HG02610 (cell line): Measurements from ENCODE around the gene MAP1S.

Experiments
- ATAC-seq: cut with Tn5 transposase; IDR thresholded peaks from one replicate; pipeline ENCODE4 v1.9.1; 2021; ENCODE audit warnings: mild to moderate bottlenecking, moderate library complexity; ENCODE audit not compliant: unreplicated experiment

The MAP1S gene

DNA sequence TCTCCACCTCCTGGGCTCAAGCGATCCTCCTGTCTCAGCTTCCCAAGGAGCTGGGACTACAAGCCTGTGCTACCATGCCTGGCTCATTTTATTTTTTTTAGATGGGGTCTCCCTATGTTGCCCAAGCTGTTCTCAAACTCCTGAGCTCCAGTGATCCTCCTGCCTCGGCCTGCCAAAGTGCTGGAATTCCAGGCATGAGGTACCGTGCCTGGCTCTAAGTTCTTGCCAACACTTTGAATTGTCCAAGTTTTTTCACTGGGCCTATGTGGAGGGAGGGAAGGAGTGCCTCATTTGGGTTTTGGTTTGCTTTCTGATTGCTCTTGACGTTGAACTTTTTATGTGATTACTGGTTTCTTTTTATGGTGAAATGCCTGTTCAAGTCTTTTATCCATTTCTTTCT is 26.7 kb upstream of the MAP1S start:
- ATAC-seq, result no peak

DNA sequence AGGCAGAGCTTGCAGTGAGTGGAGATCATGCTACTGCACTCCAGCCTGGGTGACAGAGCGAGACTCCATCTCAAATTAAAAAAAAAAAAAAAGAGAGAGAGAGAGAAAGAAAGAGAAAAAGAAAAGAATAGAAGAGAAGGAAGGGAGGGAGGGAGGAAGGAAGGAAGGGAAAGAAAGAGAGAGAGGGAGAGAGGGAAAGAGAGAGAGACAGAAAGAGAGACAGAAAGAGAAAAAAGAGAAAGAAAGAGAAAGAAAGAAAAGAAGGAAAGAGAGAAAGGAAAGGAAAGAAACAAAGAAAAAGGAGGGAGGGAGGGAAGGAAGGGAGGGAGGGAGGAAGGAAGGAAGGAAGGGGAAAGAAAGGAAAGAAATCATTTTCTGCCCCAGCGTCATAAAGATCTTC is 24.1 kb upstream of the MAP1S start:
- no peak for ATAC-seq

DNA sequence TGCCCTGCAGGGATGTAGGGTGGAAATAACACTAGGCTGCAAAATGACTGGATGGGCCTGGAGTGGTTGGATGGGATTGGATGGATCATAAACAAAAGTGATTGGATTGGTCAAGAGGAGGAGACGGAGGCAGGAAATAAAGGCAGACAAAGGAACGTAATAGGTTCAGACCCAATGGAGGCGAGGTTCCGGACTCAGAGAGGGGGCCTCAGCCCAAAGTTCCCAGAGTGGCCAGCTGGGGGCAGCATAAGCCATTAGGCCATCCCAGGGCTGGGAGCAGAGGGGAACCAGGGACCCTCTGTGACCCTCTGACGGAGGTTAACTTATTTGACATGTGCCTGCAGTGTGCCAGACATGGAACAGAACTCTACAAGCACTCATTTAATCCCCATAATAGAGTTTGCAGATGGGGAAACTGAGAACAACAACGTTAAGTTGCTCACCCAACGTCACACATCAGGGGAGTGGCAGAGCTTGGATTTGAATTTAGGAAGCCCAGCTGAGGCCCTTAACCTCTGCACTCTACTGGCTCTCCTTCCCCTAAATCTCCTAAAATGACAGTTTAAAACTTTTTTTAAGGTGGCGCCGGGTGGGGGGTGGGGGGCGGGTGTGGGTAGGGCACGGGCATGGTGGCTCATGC is 15.3 kb upstream of the MAP1S start:
- ATAC-seq, result no peak

DNA sequence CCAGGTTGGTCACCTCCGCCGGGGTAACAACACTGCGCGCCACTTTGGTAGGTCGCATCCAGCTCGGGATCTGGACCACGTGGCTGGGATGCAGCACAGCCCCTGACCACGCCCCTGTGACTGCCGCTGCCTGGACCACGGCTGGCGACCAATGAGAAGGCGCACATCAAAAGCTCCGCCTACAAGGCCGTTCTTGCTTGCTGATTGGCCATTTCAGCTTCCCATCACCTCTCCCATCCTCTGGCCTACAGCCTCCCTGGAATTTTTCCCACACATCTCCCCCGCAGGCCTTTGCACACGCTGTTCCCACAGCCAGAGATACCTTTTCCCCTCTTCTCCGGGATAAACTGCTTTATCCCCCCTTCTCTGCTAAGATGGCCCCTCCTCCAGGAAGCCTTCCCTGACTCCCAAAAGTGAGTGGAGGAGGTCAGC is 12.5 kb upstream of the MAP1S start:
- no peak for ATAC-seq

DNA sequence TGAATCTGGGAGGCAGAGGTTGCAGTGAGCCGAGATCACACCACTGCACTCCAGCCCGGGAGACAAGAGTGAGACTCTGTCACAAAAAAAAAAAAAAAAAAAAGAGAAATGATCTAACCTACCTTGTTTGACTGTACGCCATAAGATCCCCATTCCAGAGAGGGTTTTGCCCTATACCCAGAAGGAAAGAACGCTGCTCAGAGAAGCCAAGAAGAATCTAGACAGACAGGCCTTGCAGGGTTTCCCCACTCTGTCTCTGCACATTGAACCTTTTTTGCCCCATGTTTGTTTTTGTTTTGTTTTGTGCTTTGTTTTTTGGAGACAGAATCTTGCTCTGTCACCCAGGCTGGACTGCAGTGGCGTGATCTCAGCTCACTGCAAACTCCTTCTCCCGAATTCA is 7.4 kb upstream of the MAP1S start:
- no peak for ATAC-seq

DNA sequence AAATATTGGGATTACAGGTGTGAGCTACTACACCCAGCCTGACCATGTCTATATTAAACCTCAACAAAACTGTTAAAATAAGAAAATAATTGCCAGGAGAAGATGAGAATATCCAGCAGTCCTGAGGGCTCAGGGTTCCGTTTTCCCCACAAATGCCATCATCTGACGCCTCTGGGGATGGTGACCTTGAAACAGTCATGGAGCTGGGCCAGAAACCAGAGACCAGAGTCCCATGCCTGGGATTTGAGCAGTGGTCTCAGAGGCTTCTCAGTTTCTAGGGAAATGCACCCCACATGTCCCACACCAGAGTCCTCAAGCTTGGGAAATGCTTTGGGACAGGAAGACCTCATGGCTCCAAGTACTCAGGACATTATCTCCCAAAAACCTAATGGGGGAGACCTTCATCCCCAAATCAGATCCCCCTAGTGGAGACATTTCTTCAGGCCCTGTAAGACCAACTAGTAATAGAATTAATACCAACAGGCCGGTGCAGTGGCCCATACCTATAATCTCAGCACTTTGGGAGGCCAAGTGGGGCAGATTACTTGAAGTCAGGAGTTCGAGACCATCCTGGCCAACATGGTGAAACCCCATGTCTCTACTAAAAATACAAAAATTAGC is 2.9 kb upstream of the MAP1S start:
- ATAC-seq, result no peak

DNA sequence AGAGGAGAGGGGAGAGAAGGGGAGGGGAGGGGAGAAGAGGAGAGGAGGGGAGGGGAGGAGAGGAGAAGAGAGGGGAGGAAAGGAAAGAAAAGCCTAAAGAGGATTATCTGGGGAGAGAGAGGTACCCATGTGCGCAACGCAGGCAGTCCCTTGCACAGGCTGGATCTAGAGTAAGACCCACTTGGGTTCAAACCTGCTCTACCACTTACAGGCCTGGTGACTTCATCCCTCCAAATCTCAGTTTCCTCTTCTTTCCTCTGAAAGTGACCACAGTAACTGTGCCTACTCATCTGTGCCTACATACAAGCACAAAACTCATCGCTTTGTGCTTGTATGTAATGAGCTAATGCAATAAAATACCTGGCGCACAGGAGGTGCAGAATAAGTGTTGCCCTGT is 732 bp upstream of the MAP1S start:
- no peak for ATAC-seq

DNA sequence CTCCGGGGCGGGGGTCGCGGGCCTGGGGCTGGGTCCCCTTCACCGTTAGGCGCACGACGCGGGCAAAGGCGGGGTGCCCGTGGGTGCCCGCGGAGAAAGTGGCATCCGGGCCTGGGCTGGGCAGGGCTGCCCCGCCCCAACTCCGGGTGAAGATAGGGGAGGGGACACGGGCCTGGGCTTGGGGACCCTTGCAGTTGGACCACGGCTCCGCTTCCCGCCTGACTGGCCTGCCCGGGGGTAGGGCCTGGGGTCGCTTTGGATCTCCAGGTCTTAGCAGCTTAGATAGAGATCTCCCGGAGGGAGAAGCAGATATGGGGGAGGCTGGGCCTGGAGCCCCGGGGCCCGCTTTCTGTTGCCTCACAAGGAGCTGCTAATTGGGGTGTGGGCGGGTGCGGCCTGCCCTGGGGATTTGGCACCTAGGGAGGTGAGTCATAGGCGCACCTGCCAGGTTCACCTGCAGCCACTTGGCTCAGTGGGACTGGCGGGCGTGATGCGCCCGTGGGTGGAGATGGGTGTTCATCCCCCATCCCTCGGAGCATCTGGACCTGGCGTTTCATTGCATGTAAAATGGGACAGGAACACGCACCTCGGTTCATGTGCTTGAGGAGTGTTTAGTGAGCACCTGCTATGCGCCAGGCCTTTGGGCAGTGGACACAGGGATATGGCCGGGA is 585 bp downstream of the MAP1S start:
- peak; percentile 26 for ATAC-seq

DNA sequence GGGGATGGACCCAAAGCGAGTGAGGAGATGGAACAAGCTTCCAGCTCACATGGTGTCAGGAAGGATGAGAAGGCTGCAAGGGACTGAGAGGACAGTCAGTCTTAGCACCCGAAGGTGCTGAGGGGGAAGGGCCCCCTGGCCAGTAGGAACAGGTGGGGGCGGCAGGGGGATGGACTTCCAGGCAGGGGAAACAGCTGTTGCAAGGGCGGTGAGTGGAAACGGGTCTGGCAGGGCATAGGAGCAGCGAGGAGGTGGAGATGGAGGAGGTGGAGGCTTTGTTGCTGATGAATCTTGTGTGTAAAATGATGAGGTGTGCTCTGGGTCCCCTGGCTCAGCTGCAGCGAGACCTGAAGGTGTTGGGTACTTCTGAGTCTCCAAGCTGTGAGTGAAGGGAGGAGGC is 1.2 kb downstream of the MAP1S start:
- ATAC-seq, result no peak

DNA sequence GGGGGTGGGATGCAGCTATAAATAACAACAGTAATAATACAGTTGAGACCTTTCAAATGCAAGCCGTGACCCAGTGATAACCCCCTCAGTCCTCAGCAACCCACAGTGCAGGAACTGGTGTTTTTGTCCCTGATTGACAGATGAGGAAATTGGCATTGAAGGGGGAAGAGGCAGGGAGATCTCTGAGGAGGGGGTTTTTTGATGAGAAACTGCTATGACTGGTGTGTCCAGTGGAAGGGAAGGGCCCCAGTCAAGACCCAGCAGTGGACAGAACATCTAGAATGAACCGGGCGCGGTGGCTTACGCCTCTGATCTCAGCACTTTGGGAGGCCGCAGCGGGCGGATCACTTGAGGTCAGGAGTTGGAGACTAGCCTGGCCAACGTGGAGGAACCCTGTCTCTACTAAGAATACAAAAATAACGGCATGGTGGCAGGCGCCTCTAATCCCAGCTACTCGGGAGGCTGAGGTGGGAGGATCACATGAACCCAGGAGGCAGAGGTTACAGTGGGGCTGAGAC is 1.9 kb downstream of the MAP1S start:
- no peak for ATAC-seq

DNA sequence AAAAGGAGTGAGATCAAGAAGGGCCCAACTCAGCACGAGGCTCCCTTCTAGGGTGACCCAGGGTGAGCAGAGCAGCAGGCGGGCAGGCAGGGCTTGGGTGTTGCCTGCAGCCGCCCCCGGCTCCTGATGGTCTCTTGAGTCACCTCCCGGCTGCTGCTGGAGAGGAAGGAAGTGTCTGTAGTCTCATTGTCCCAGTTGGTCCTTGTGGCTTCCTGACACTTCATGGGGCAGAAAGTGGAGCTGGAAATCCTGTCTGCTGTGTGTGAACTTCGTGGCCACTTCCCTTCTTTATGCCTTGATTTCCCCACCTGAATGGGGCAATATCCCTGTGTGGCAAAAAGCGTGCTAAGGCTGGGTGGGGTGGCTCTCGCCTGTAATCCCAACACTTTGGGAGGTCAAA is 2.5 kb downstream of the MAP1S start:
- ATAC-seq, result no peak

DNA sequence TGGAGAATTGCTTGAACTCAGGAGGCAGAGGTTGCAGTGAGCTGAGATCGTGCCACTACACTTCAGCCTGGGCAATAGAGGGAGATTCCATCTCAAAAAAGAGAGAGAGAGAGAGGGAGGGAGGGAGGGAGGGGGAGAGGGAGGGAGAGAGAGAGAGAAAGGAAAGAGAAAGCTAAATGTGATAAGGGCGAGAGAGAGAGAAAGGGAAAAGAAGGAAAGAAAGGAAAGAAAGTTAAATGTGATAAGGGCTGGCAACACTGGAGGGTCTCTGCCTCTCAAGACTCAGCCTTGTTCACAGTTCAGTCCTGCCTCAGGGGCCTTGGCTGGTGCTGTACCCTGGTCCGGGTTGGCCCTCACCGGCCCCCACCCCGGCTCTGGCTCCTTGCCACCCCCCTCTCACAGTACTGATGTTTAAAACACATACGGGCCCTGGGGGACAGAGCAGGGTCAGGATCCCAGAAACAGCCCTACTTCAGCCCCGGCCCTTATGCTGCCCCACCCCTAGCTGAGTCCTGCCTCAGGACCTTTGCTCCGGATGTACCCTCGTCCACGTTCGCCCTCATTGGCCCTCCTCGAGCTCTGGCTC is 3.5 kb downstream of the MAP1S start:
- no peak for ATAC-seq

DNA sequence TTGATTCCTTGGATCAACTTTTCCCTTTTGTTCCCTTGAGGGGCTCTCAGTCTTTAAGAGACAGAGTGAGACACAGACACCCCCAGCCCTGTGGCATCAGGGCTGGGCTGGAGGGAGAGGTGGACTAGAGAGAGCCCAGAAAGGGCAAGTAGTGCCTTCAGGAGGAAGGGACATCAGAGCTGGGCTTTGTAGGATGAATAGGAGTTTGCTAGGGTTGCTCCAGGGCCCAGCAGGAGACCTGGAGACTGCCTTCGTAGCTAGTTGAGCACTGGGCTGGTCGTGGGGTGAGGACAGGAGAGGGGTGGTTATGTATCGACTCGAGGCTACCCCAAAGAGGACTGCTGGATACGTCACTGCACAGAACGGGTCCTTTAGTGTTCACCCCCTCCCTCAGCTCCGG is 5.4 kb downstream of the MAP1S start:
- no peak for ATAC-seq

DNA sequence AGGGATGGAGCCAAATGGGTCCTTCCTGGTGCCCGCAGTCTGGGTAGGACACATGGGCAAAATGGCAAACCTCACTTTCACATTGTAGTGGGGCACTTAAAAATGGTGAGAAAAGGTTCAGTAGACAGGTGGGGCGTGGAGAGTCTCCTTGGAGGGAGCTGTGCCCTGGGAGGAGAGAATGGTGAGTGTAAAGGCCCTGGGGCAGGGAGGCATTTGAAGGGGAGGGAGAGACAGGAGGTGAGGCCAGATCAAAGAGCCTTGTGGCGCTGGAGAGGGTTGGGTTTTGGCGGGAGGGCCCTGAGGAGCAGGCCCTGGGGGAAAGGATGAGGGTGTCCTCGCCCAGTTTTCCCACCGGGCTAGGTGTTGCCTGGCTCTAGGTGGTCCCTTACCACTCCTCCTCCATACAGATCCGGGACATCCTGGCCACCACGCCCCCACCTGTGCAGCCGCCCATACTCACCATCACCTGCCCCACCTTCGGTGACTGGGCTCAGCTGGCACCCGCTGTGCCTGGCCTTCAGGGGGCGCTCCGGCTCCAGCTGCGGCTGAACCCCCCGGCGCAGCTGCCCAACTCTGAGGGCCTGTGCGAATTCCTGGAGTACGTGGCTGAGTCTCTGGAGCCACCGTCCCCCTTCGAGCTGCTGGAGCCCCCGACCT is 6.3 kb downstream of the MAP1S start:
- no peak for ATAC-seq

DNA sequence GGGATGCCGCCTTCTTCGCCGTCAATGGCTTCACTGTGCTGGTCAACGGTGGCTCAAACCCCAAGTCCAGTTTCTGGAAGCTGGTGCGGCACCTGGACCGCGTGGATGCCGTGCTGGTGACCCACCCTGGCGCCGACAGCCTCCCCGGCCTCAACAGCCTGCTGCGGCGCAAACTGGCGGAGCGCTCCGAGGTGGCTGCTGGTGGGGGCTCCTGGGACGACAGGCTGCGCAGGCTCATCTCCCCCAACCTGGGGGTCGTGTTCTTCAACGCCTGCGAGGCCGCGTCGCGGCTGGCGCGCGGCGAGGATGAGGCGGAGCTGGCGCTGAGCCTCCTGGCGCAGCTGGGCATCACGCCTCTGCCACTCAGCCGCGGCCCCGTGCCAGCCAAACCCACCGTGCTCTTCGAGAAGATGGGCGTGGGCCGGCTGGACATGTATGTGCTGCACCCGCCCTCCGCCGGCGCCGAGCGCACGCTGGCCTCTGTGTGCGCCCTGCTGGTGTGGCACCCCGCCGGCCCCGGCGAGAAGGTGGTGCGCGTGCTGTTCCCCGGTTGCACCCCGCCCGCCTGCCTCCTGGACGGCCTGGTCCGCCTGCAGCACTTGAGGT is 7.0 kb downstream of the MAP1S start:
- no peak for ATAC-seq

DNA sequence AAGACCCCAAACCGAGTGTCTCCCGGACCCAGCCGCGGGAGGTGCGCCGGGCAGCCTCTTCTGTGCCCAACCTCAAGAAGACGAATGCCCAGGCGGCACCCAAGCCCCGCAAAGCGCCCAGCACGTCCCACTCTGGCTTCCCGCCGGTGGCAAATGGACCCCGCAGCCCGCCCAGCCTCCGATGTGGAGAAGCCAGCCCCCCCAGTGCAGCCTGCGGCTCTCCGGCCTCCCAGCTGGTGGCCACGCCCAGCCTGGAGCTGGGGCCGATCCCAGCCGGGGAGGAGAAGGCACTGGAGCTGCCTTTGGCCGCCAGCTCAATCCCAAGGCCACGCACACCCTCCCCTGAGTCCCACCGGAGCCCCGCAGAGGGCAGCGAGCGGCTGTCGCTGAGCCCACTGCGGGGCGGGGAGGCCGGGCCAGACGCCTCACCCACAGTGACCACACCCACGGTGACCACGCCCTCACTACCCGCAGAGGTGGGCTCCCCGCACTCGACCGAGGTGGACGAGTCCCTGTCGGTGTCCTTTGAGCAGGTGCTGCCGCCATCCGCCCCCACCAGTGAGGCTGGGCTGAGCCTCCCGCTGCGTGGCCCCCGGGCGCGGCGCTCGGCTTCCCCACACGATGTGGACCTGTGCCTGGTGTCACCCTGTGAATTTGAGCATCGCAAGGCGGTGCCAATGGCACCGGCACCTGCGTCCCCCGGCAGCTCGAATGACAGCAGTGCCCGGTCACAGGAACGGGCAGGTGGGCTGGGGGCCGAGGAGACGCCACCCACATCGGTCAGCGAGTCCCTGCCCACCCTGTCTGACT is 7.9 kb downstream of the MAP1S start:
- no peak for ATAC-seq

DNA sequence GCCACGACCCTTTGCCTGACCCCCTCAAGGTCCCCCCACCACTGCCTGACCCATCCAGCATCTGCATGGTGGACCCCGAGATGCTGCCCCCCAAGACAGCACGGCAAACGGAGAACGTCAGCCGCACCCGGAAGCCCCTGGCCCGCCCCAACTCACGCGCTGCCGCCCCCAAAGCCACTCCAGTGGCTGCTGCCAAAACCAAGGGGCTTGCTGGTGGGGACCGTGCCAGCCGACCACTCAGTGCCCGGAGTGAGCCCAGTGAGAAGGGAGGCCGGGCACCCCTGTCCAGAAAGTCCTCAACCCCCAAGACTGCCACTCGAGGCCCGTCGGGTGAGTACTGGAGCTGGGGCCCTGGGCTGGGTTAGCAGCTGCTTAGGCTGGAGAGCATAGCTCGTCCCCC is 8.6 kb downstream of the MAP1S start:
- ATAC-seq, result no peak

DNA sequence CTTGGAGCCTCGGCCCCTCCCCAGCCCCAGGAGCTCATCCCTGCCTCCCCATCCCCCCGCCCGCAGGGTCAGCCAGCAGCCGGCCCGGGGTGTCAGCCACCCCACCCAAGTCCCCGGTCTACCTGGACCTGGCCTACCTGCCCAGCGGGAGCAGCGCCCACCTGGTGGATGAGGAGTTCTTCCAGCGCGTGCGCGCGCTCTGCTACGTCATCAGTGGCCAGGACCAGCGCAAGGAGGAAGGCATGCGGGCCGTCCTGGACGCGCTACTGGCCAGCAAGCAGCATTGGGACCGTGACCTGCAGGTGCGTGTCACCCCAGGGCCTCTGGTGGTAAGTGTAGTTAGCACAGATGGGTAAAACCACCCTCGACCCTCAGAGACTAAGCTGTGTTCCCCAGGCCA is 13.8 kb downstream of the MAP1S start:
- no peak for ATAC-seq

DNA sequence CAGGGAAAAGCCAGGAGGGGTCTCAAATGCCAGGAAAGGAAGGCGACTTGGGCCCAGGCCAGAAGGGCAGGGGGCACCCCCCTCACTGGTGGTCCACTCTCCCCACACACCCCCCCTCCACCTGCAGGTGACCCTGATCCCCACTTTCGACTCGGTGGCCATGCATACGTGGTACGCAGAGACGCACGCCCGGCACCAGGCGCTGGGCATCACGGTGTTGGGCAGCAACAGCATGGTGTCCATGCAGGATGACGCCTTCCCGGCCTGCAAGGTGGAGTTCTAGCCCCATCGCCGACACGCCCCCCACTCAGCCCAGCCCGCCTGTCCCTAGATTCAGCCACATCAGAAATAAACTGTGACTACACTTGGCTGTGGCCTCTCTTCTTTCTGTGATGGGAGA is 14.9 kb downstream of the MAP1S start:
- ATAC-seq, result no peak

DNA sequence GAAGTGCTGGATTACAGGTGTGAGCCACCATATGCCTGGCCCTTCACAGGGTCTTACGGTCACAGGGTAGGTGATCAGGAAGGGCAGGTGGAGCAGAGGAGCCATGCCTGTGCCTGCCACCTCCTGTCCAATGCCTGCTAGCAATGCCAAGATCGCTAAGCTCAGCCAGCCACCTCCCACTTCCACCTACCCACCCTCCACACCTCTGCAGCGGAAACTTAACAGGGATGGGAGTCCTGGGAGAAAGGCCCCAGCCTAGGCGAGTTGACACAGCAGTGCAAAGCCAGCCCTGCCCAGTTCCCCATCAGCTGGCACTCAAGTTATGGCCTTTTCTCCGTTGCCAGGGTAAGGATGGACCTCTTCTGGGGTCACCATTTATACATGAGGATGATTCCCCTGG is 16.1 kb downstream of the MAP1S start:
- ATAC-seq, result no peak
